ENCODE results near the gene CCR7.

The CCR7 gene

GRCh38 chr17:40560592-40561293 is 4.5 kb downstream of the CCR7 start:
- Mint-ChIP-seq H3K36me3 (peaks cover 22% of the 10 kb centered on the region), H3K4me3 (peak overlapping the region; percentile 90), H3K9me3 (ENCODE audit: low read depth) (no peaks in the 10 kb centered on the region), H3K4me1 (ENCODE audit: low read depth) (peaks cover 73% of the 10 kb centered on the region), H3K27me3 (no peaks in the 10 kb centered on the region), H3K27ac (peak overlapping the region; percentile 97)

GRCh38 chr17:40559954-40560591 is 5.2 kb downstream of the CCR7 start:
- no peaks in the 10 kb centered on the region for H3K9me3 Mint-ChIP-seq (ENCODE audit: low read depth)
- peaks cover 74% of the 10 kb centered on the region for H3K4me1 Mint-ChIP-seq (ENCODE audit: low read depth)
- H3K36me3 Mint-ChIP-seq = peaks cover 25% of the 10 kb centered on the region
- H3K27ac Mint-ChIP-seq = peak overlapping the region; percentile 97
- peak overlapping the region; percentile 90 for H3K4me3 Mint-ChIP-seq
- no peaks in the 10 kb centered on the region for H3K27me3 Mint-ChIP-seq

- no peaks in the 10 kb centered on the region for H3K9me3 Mint-ChIP-seq (ENCODE audit: low read depth)
- peak overlapping the region; percentile 97 for H3K27ac Mint-ChIP-seq
- H3K36me3 Mint-ChIP-seq = peaks cover 29% of the 10 kb centered on the region
- peaks cover 78% of the 10 kb centered on the region for H3K4me1 Mint-ChIP-seq (ENCODE audit: low read depth)
- H3K4me3 Mint-ChIP-seq = peak overlapping the region; percentile 90
- H3K27me3 Mint-ChIP-seq = no peaks in the 10 kb centered on the region
Measured at GRCh38 chr17:40559564-40559916, 5.7 kb downstream of the CCR7 start.

- no peaks in the 10 kb centered on the region for H3K27me3 Mint-ChIP-seq
- peaks cover 84% of the 10 kb centered on the region for H3K4me1 Mint-ChIP-seq (ENCODE audit: low read depth)
- H3K4me3 Mint-ChIP-seq = peak overlapping the region; percentile 90
- no peaks in the 10 kb centered on the region for H3K9me3 Mint-ChIP-seq (ENCODE audit: low read depth)
- peak overlapping the region; percentile 97 for H3K27ac Mint-ChIP-seq
- H3K36me3 Mint-ChIP-seq = peaks cover 31% of the 10 kb centered on the region
Measured at GRCh38 chr17:40558890-40559563, 6.2 kb downstream of the CCR7 start.

- Mint-ChIP-seq H3K4me3 (peak overlapping the region; percentile 90), H3K27me3 (no peaks in the 10 kb centered on the region), H3K27ac (peak overlapping the region; percentile 97), H3K36me3 (peaks cover 36% of the 10 kb centered on the region), H3K4me1 (ENCODE audit: low read depth) (peaks cover 90% of the 10 kb centered on the region), H3K9me3 (ENCODE audit: low read depth) (no peaks in the 10 kb centered on the region)
Measured at GRCh38 chr17:40558300-40558889, 6.9 kb downstream of the CCR7 start.

- peak overlapping the region; percentile 97 for H3K27ac Mint-ChIP-seq
- H3K36me3 Mint-ChIP-seq = peaks cover 30% of the 10 kb centered on the region
- peak overlapping the region; percentile 90 for H3K4me3 Mint-ChIP-seq
- H3K4me1 Mint-ChIP-seq (ENCODE audit: low read depth) = peaks cover 90% of the 10 kb centered on the region
- no peaks in the 10 kb centered on the region for H3K9me3 Mint-ChIP-seq (ENCODE audit: low read depth)
- no peaks in the 10 kb centered on the region for H3K27me3 Mint-ChIP-seq
Measured at GRCh38 chr17:40557531-40558299, 7.6 kb downstream of the CCR7 start.

- Mint-ChIP-seq H3K27me3 (no peaks in the 10 kb centered on the region), H3K36me3 (peaks cover 27% of the 10 kb centered on the region), H3K9me3 (ENCODE audit: low read depth) (no peaks in the 10 kb centered on the region), H3K4me1 (ENCODE audit: low read depth) (peaks cover 94% of the 10 kb centered on the region), H3K27ac (peak overlapping the region; percentile 92), H3K4me3 (peak overlapping the region; percentile 68)
Measured at GRCh38 chr17:40556884-40557414, 8.3 kb downstream of the CCR7 start.

- peaks cover 28% of the 10 kb centered on the region for H3K36me3 Mint-ChIP-seq
- peak overlapping the region; percentile 78 for H3K4me3 Mint-ChIP-seq
- H3K27me3 Mint-ChIP-seq = no peaks in the 10 kb centered on the region
- no peaks in the 10 kb centered on the region for H3K9me3 Mint-ChIP-seq (ENCODE audit: low read depth)
- peaks cover 96% of the 10 kb centered on the region for H3K4me1 Mint-ChIP-seq (ENCODE audit: low read depth)
- H3K27ac Mint-ChIP-seq = peak overlapping the region; percentile 98
Measured at GRCh38 chr17:40556198-40556661, 9.0 kb downstream of the CCR7 start.

- peaks cover 96% of the 10 kb centered on the region for H3K4me1 Mint-ChIP-seq (ENCODE audit: low read depth)
- peak overlapping the region; percentile 78 for H3K4me3 Mint-ChIP-seq
- peaks cover 33% of the 10 kb centered on the region for H3K36me3 Mint-ChIP-seq
- H3K27ac Mint-ChIP-seq = peak overlapping the region; percentile 98
- H3K27me3 Mint-ChIP-seq = no peaks in the 10 kb centered on the region
- no peaks in the 10 kb centered on the region for H3K9me3 Mint-ChIP-seq (ENCODE audit: low read depth)
Measured at GRCh38 chr17:40555296-40556190, 9.7 kb downstream of the CCR7 start.

GRCh38 chr17:40554646-40555295 is 10.5 kb downstream of the CCR7 start:
- H3K4me3 Mint-ChIP-seq = peak overlapping the region; percentile 78
- no peaks in the 10 kb centered on the region for H3K9me3 Mint-ChIP-seq (ENCODE audit: low read depth)
- H3K4me1 Mint-ChIP-seq (ENCODE audit: low read depth) = peaks cover 97% of the 10 kb centered on the region
- H3K27me3 Mint-ChIP-seq = no peaks in the 10 kb centered on the region
- peaks cover 31% of the 10 kb centered on the region for H3K36me3 Mint-ChIP-seq
- H3K27ac Mint-ChIP-seq = peak overlapping the region; percentile 98

GRCh38 chr17:40553694-40554534 is 11.4 kb downstream of the CCR7 start:
- peaks cover 97% of the 10 kb centered on the region for H3K4me1 Mint-ChIP-seq (ENCODE audit: low read depth)
- peaks cover 30% of the 10 kb centered on the region for H3K36me3 Mint-ChIP-seq
- no peaks in the 10 kb centered on the region for H3K27me3 Mint-ChIP-seq

GRCh38 chr17:40552806-40553693 is 12.2 kb downstream of the CCR7 start:
- H3K27me3 Mint-ChIP-seq = no peaks in the 10 kb centered on the region
- H3K36me3 Mint-ChIP-seq = peaks cover 26% of the 10 kb centered on the region
- H3K4me3 Mint-ChIP-seq = peak overlapping the region; percentile 78

More at GRCh38 chr17:40553694-40554534, 11.4 kb downstream of the CCR7 start:
- H3K9me3 Mint-ChIP-seq (ENCODE audit: low read depth) = no peaks in the 10 kb centered on the region
- peak overlapping the region; percentile 78 for H3K4me3 Mint-ChIP-seq
- H3K27ac Mint-ChIP-seq = peak overlapping the region; percentile 98

More at GRCh38 chr17:40552806-40553693, 12.2 kb downstream of the CCR7 start:
- Mint-ChIP-seq H3K4me1 (ENCODE audit: low read depth) (peaks cover 97% of the 10 kb centered on the region), H3K27ac (peak overlapping the region; percentile 98), H3K9me3 (ENCODE audit: low read depth) (no peaks in the 10 kb centered on the region)
